HEK293T (cell line): Measurements from ENCODE around the gene ZSWIM3.

ENCODE experiments used
- ELF4 ChIP-seq: fragments of 450-650 bp; IDR thresholded peaks from 2 replicates; pipeline ENCODE4 v1.6.1; 2017; ENCODE audit warnings: antibody characterized with exemption
- HDGF ChIP-seq: fragments of 450-650 bp; IDR thresholded peaks from 2 replicates; pipeline ENCODE4 v1.6.1; 2017; ENCODE audit warnings: antibody characterized with exemption, borderline replicate concordance
- L3MBTL2 ChIP-seq: fragments of 450-650 bp; conservative IDR thresholded peaks from 2 replicates; pipeline ENCODE4 v1.6.1; 2016; ENCODE audit warnings: mild to moderate bottlenecking
- SP1 ChIP-seq: fragments of 450-650 bp; IDR thresholded peaks from 2 replicates; pipeline ENCODE4 v1.6.1; 2017
- SUZ12 ChIP-seq: fragments of 450-650 bp; IDR thresholded peaks from 2 replicates; pipeline ENCODE4 v1.6.1; 2016; ENCODE audit warnings: mild to moderate bottlenecking
- TARDBP ChIP-seq: fragments of 450-650 bp; IDR thresholded peaks from 2 replicates; pipeline ENCODE4 v1.6.1; 2016
- ZNF384 ChIP-seq: fragments of 450-650 bp; IDR thresholded peaks from 2 replicates; pipeline ENCODE4 v1.6.1; 2016

GRCh38 chr20:45908084-45908483, 50.7 kb downstream of the ZSWIM3 start:
- TF ChIP-seq TARDBP: no peak
- TF ChIP-seq SUZ12: no peak
- TF ChIP-seq ELF4: no peak
- no peak for TF ChIP-seq SP1
- no peak for TF ChIP-seq HDGF
- no peak for TF ChIP-seq ZNF384
- TF ChIP-seq L3MBTL2: no peak
